ENCODE data around the gene IFFO2. TPM values are rescaled to one million over a fixed set of nuclear protein-coding genes. Genes with fewer than 3 reads are reported as not detected.
"Not testable (repeated sequence)": the region's sequence is repeated elsewhere in the genome, so short reads cannot be mapped to it uniquely, and the experiment has no call there.

The IFFO2 gene
- total and polyA plus RNA-seq, 2 donors (not counting 3 experiments of a cell fraction or from before 2014, with no cell fraction given): 31.1 to 31.3 TPM

DNA sequence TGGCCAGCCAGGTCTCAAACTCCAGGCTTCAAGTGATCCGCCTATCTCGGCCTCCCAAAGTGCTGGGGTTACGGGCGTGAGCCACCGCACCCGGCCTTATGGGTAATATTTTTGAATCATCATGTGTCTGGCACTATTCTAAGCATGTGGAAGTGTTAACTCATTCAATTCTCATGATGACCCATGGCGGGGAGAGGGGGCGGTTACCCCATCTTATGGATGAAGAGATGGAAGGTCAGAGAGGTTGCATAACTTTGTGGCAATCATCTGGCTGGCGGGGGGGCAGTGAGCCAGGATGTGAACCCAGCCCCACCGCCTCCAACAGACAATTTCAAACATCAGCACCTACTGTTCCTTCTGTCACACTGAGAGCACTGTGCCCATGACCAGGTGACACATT is 85.5 kb downstream of the IFFO2 start:
- H3K27me3 ChIP-seq (ENCODE audit: control insufficient read depth in 2 of 2, insufficient read depth in 2 of 2, low read length in 2 of 2): no peaks in the 10 kb centered on the region
- no peak for DNase-seq (ENCODE audit: low read depth, low spot score)
- dilution Hi-C loops (cut with MboI; ENCODE audit: extremely low pct_ligation_motif_present, low sequenced_read_pairs) (no loop called here), intact Hi-C loops (cut with micrococcal nuclease) (loop anchor here (10.0 kb wide), 1 partner anchor 1206 kb away; no protein-coding TSS in a partner anchor)
- TF ChIP-seq, protein P1, sequence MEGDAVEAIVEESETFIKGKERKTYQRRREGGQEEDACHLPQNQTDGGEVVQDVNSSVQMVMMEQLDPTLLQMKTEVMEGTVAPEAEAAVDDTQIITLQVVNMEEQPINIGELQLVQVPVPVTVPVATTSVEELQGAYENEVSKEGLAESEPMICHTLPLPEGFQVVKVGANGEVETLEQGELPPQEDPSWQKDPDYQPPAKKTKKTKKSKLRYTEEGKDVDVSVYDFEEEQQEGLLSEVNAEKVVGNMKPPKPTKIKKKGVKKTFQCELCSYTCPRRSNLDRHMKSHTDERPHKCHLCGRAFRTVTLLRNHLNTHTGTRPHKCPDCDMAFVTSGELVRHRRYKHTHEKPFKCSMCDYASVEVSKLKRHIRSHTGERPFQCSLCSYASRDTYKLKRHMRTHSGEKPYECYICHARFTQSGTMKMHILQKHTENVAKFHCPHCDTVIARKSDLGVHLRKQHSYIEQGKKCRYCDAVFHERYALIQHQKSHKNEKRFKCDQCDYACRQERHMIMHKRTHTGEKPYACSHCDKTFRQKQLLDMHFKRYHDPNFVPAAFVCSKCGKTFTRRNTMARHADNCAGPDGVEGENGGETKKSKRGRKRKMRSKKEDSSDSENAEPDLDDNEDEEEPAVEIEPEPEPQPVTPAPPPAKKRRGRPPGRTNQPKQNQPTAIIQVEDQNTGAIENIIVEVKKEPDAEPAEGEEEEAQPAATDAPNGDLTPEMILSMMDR (IDR thresholded peaks at IDR 0.05; ENCODE audit: extremely low read depth in 1 of 2, insufficient read depth in 1 of 2, low read depth in 1 of 2, low read length in 2 of 2): no peak
- no peak for TF ChIP-seq POLR2A (IDR thresholded peaks at IDR 0.05; ENCODE audit: low read depth, low read length)
- no peak for TF ChIP-seq GATA2 (IDR thresholded peaks at IDR 0.05; ENCODE audit: insufficient read depth, insufficient read length, low read depth, low read length)
- H3K9me3 ChIP-seq (replicated peaks; ENCODE audit: control insufficient read depth, insufficient read depth, low read length): no peaks in the 10 kb centered on the region
- peaks cover 0 to under 1% of the 10 kb centered on the region in 2 experiments for H3K36me3 ChIP-seq (ENCODE audit: control insufficient read depth in 2 of 2, extremely low read depth in 1 of 2, insufficient read depth in 2 of 2, low read length in 2 of 2)
- POLR2A ChIA-PET: no interaction called here
- no peak overlapping the region for H3K4me2 ChIP-seq (ENCODE audit: insufficient read depth, low read length)
- H3K4me1 ChIP-seq (ENCODE audit: control insufficient read depth, extremely low read depth, insufficient read depth, low read length): no peaks in the 10 kb centered on the region
- FAIRE-seq: no peak
- no peak overlapping the region for H3K9ac ChIP-seq (replicated peaks; ENCODE audit: extremely low read depth, insufficient read depth, low read length)
- no peaks in the 10 kb centered on the region for H3K9me1 ChIP-seq (replicated peaks; ENCODE audit: control insufficient read depth, extremely low read depth, insufficient read depth, low read length)
- no peak overlapping the region for H3K4me3 ChIP-seq (replicated peaks in 1 of 3; ENCODE audit: insufficient read depth in 1 of 3, low read depth in 1 of 3, low read length in 3 of 3)
- H2AFZ ChIP-seq (ENCODE audit: low read depth, low read length): no peak overlapping the region
- H3K27ac ChIP-seq (ENCODE audit: insufficient read depth, low read depth, low read length): no peak overlapping the region
- no peaks in the 10 kb centered on the region for H4K20me1 ChIP-seq (replicated peaks; ENCODE audit: control insufficient read depth, extremely low read depth, insufficient read depth, low read length)
- CTCF ChIA-PET: interaction anchor here (1.7 kb wide), 1 partner anchor 13 kb away, joined by 4 read pairs; no protein-coding TSS in a partner anchor
- no peaks in the 10 kb centered on the region for H3K79me2 ChIP-seq (ENCODE audit: control insufficient read depth, insufficient read depth, low read length)
- no TSS peak for BruUV-seq (replicated peaks)

DNA sequence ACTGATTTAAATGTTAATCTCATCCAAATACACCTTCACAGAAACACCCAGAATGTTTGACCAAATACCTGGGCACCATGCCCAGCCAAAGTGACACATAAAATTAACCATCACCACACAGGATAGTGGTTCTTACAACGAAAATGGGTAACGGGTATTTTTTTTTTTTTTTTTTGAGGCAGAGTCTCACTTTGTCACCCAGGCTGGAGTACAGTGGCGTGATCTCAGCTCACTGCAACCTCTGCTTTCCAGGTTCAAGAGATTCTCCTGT is 85.9 kb downstream of the IFFO2 start:
- H3K27ac ChIP-seq (ENCODE audit: insufficient read depth, low read depth, low read length); H3K9ac ChIP-seq (replicated peaks; ENCODE audit: extremely low read depth, insufficient read depth, low read length); BruUV-seq (replicated peaks); DNase-seq (ENCODE audit: low read depth, low spot score); H2AFZ ChIP-seq (ENCODE audit: low read depth, low read length); H3K4me3 ChIP-seq (replicated peaks in 1 of 3; ENCODE audit: insufficient read depth in 1 of 3, low read depth in 1 of 3, low read length in 3 of 3); H3K9me1 ChIP-seq (replicated peaks; ENCODE audit: control insufficient read depth, extremely low read depth, insufficient read depth, low read length); FAIRE-seq; H3K79me2 ChIP-seq (ENCODE audit: control insufficient read depth, insufficient read depth, low read length); dilution Hi-C loops (cut with MboI; ENCODE audit: extremely low pct_ligation_motif_present, low sequenced_read_pairs); H3K4me1 ChIP-seq (ENCODE audit: control insufficient read depth, extremely low read depth, insufficient read depth, low read length); H3K36me3 ChIP-seq (ENCODE audit: control insufficient read depth in 2 of 2, extremely low read depth in 1 of 2, insufficient read depth in 2 of 2, low read length in 2 of 2); POLR2A ChIA-PET; H3K4me2 ChIP-seq (ENCODE audit: insufficient read depth, low read length); H3K27me3 ChIP-seq (ENCODE audit: control insufficient read depth in 2 of 2, insufficient read depth in 2 of 2, low read length in 2 of 2); H4K20me1 ChIP-seq (replicated peaks; ENCODE audit: control insufficient read depth, extremely low read depth, insufficient read depth, low read length); H3K9me3 ChIP-seq (replicated peaks; ENCODE audit: control insufficient read depth, insufficient read depth, low read length): not testable (repeated sequence)
- CTCF ChIA-PET: interaction anchor here (1.7 kb wide), 1 partner anchor 14 kb away, joined by 4 read pairs; no protein-coding TSS in a partner anchor
- intact Hi-C loops (cut with micrococcal nuclease): loop anchor here (10.0 kb wide), 1 partner anchor 1206 kb away; no protein-coding TSS in a partner anchor
